GM10248 (cell line): ENCODE results near the gene ANTXR1.

Source experiments
- CTCF ChIA-PET: fragments of 300-600 bp; sonication (Branson Sonifier 250); formaldehyde crosslinking; extraction: SDS; loops from one replicate; lab custom pipeline; 2021; ENCODE audit warnings: antibody characterized with exemption; lab: Yijun Ruan, JAX
- POLR2A ChIA-PET: fragments of 350-650 bp; sonication (Branson Sonifier 250); formaldehyde crosslinking; extraction: SDS; loops from one replicate; lab custom pipeline; 2020; ENCODE audit warnings: antibody characterized with exemption; lab: Yijun Ruan, JAX
- DNase-seq: peaks from one replicate; pipeline ENCODE4 v3.0.0; 2012; ENCODE audit errors: extremely low spot score
- TF ChIP-seq, protein P1 (sequence below): IDR thresholded peaks from 2 replicates; pipeline ENCODE4 v1.5.1; 2012; ENCODE audit warnings: mild to moderate bottlenecking, low read depth; ENCODE audit errors: extremely low read depth, missing control alignments, control extremely low read depth

Gene ANTXR1

DNA sequence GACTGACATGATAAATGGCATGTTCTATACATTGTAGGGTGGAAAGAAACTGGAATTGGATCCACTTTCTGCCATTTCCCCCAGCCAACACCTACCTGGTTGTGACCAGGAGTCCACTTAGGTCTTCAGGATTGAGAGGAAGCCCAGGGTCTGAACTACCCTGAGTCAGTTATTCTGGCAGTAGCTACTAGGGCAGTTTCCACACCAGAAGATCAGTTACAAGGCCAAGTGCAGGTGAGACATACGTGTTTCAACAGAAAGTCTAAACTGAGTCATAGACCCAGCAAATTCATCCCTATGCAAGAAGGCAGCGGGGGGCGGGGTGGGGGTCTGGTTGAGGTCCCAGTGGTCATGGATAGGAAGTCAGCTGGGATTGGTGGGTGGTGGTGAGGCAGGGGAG lies 21.9 kb downstream of the ANTXR1 start:
- TF ChIP-seq, protein P1, sequence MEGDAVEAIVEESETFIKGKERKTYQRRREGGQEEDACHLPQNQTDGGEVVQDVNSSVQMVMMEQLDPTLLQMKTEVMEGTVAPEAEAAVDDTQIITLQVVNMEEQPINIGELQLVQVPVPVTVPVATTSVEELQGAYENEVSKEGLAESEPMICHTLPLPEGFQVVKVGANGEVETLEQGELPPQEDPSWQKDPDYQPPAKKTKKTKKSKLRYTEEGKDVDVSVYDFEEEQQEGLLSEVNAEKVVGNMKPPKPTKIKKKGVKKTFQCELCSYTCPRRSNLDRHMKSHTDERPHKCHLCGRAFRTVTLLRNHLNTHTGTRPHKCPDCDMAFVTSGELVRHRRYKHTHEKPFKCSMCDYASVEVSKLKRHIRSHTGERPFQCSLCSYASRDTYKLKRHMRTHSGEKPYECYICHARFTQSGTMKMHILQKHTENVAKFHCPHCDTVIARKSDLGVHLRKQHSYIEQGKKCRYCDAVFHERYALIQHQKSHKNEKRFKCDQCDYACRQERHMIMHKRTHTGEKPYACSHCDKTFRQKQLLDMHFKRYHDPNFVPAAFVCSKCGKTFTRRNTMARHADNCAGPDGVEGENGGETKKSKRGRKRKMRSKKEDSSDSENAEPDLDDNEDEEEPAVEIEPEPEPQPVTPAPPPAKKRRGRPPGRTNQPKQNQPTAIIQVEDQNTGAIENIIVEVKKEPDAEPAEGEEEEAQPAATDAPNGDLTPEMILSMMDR, result no peak
- ChIA-PET POLR2A (no interaction called here), CTCF (no interaction called here)
- no peak for DNase-seq

DNA sequence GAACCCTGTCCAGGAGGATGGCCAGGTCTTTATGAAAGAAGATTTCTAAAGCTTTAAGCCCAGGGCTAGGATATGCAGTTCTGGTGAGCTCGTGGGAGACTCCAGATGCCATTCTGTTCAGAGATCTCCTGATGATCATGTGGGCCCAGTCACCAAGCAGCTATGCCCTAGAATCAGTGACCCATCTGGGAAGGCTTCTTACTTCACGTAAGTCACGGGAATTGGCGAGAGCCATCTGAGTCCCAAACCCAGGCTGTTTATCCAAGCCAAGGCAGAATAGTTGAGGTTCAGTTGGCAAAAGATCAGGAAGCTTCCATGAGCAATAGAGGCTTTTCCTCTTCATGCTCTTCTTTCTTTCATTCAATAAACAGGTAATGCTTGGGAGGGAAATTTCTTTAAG lies 23.9 kb downstream of the ANTXR1 start:
- TF ChIP-seq, protein P1, result no peak
- no peak for DNase-seq
- CTCF ChIA-PET, result no interaction called here
- POLR2A ChIA-PET, result no interaction called here

DNA sequence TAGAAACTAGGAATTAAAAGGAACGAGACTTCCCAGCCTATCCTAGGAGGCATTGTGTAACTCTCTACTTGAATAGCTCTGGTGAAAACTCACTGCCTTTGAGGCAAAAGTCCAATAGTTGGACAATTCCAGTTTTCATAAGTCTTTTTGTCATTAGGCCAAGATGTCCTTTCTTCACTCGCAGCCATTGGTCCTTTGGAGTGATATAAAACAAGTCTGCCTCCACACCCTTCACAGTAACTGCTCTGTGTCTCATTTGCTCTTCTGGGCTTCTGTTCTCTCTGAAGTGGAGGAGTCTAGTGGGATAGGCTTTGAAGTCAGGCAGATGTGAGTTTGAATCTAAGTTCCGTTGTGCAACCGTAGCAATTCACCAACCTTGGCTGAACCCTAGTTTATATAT lies 28.2 kb downstream of the ANTXR1 start:
- TF ChIP-seq, protein P1, result no peak
- ChIA-PET CTCF (interaction anchor here (1.2 kb wide), 1 partner anchor 15 kb away, joined by 3 read pairs; no protein-coding TSS in a partner anchor), POLR2A (no interaction called here)
- DNase-seq, result no peak

DNA sequence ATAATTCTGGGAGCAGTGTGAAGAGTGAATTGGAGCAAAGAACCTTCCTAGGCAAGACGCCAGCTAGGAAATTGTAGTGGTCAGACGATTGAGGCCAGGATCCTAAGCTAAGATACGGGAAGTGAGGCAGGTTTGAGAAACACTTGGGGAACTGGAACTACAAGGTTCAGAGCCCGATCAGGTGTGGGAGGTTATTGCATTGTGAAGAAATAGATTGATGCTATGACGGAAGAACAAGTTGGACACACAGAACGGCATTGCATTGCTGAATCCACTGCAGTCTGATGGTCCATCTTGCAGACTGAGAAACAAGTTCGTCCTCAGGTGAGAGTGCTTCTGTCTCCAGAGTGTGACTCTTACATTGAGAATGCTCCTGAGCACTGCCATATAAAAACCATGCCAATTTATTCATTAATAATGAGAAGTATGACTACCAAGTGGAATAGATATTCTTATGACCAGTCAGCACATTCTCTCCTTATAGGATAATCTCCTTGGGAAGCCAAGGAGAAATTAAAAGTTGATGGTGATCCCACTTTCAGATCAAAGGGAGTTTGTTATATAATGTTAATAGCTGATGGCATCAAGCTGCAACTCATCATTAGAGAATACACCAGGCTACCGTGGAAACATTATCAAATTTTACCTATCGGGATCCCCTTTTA lies 30.9 kb downstream of the ANTXR1 start:
- TF ChIP-seq, protein P1, result no peak
- no peak for DNase-seq
- POLR2A ChIA-PET, result no interaction called here
- CTCF ChIA-PET, result no interaction called here

DNA sequence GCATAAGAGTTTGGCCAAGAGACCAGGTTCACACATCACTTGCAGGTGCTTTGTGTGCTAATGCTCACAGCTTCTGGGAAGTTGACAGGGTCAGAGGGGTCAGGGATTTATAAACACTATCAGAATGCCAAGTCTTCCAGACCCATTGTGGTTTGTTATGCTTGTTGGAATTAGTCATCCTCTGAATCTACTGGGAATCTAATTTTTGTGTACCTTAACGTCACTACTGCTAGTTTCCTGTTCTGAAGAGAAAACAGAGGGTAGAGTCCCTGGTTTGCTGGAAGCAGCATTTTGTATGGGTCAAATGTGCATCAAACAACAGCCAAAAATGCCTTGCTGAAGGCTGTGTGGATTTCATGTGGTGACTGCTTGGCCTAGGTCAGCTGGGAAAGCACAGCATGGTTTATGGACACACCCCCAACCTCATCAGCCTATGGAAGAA lies 33.3 kb downstream of the ANTXR1 start:
- ChIA-PET CTCF (no interaction called here), POLR2A (no interaction called here)
- DNase-seq, result no peak

DNA sequence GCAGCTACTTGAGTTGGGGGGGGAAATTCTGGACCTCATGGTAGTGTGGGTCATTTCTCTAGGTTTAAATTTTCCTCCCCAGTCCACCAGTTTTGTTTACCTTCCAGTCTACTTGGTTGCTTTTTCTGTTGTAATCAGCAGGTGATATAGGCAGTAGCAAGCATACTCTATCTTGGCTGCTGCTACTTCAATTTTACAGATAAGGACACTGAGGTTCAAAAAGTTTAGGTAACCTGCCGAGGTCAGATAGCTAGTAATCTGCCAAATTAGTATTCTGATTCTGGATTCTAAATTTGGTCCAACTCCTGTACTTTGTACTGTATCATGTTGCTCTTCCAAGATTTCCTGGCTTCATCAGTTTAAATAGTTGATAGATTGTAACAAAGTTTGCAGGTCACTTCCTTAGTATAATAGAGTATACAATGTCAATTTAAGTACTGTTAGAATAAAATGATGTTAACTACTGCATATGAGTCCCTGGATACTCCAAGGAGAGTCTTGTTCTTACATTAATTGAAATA lies 34.7 kb downstream of the ANTXR1 start:
- DNase-seq, result no peak
- ChIA-PET CTCF (interaction anchor here (1.0 to 1.2 kb wide), 2 partner anchors 17 to 42 kb away, joined by 3 to 4 read pairs; no protein-coding TSS in a partner anchor), POLR2A (no interaction called here)
- TF ChIP-seq, protein P1, result no peak

More for the DNA sequence above, 33.3 kb downstream of the ANTXR1 start:
- TF ChIP-seq, protein P1, result no peak
